Astrocyte of the cerebellum (primary cell): Measurements from ENCODE around the gene NUP62.
"Not testable (repeated sequence)": the region's sequence is repeated elsewhere in the genome, so short reads cannot be mapped to it uniquely, and the experiment has no call there.

Experiments used
- DNase-seq: peaks from one replicate; pipeline ENCODE4 v3.0.0-alpha.2; 2011; ENCODE audit warnings: low read depth
- H3K4me3 ChIP-seq: 2 replicates; pipeline ENCODE4 v1.5.1; 2011; ENCODE audit warnings: mild to moderate bottlenecking, low read depth, low read length, moderate library complexity
- CTCF ChIP-seq: IDR thresholded peaks from 2 replicates; pipeline ENCODE4 v1.5.1; 2012; ENCODE audit warnings: low read length, low read depth, moderate library complexity, mild to moderate bottlenecking; ENCODE audit errors: missing control alignments
- in situ Hi-C: cut with HindIII; loops from 2 replicates; pipeline ENCODE4 v1.10.0; 2017; ENCODE audit warnings: low sequenced_read_pairs

NUP62 gene

GRCh38 chr19:49925486-49925885 is 3.8 kb downstream of the NUP62 start:
- DNase-seq = no peak
- no peak for TF ChIP-seq CTCF
- no peak overlapping the region for H3K4me3 ChIP-seq
- in situ Hi-C loops = no loop called here

GRCh38 chr19:49924881-49925210 is 4.5 kb downstream of the NUP62 start:
- in situ Hi-C loops, DNase-seq, H3K4me3 ChIP-seq: not testable (repeated sequence)

- no peak for TF ChIP-seq CTCF
- no peak for DNase-seq
- H3K4me3 ChIP-seq = no peak overlapping the region
- in situ Hi-C loops = no loop called here
These were observed 5.1 kb downstream of the NUP62 start for GRCh38 chr19:49924004-49924880.

- H3K4me3 ChIP-seq = no peak overlapping the region
- no peak for TF ChIP-seq CTCF
- in situ Hi-C loops = no loop called here
- DNase-seq = no peak
These were observed 6.0 kb downstream of the NUP62 start for GRCh38 chr19:49923055-49924003.

GRCh38 chr19:49921871-49922795 is 7.2 kb downstream of the NUP62 start:
- in situ Hi-C loops = no loop called here
- no peak for DNase-seq
- TF ChIP-seq CTCF = no peak
- H3K4me3 ChIP-seq = no peak overlapping the region

- in situ Hi-C loops = no loop called here
- DNase-seq = no peak
- no peak overlapping the region for H3K4me3 ChIP-seq
- TF ChIP-seq CTCF = no peak
These were observed 8.5 kb downstream of the NUP62 start for GRCh38 chr19:49920624-49921363.
